ENCODE results near the gene GBX2. TPM values are rescaled to one million over a fixed set of nuclear protein-coding genes. Genes with fewer than 3 reads are reported as not detected.

Gene GBX2
- total RNA-seq, 1 donor from 2014 or later: not detected

- TF ChIP-seq CTCF (IDR thresholded peaks at IDR 0.05; ENCODE audit: borderline replicate concordance): peak; percentile 77
Observed at GRCh38 chr2:236177967-236178889, 10.0 kb upstream of the GBX2 start.

GRCh38 chr2:236177604-236177966 is 9.4 kb upstream of the GBX2 start:
- peaks cover 38% of the 10 kb centered on the region for H3K4me1 ChIP-seq
- H3K27ac ChIP-seq (replicated peaks): no peak overlapping the region
- DNase-seq: peak; percentile 39
- H3K4me3 ChIP-seq: peak overlapping the region; percentile 57
- intact Hi-C loops (cut with micrococcal nuclease): no loop called here
- H3K9me3 ChIP-seq (replicated peaks): no peaks in the 10 kb centered on the region
- no peaks in the 10 kb centered on the region for H3K36me3 ChIP-seq
- H3K27me3 ChIP-seq (ENCODE audit: low read depth): peaks cover 99% of the 10 kb centered on the region
- TF ChIP-seq CTCF (IDR thresholded peaks at IDR 0.05; ENCODE audit: borderline replicate concordance): no peak

More at GRCh38 chr2:236177967-236178889, 10.0 kb upstream of the GBX2 start:
- Histone ChIP-seq H3K9me3 (replicated peaks) (no peaks in the 10 kb centered on the region), H3K36me3 (no peaks in the 10 kb centered on the region), H3K4me3 (peak overlapping the region; percentile 57), H3K27ac (replicated peaks) (no peak overlapping the region), H3K27me3 (ENCODE audit: low read depth) (peaks cover 93% of the 10 kb centered on the region), H3K4me1 (peaks cover 31% of the 10 kb centered on the region)
- intact Hi-C loops (cut with micrococcal nuclease): no loop called here
- peak; percentile 58 for DNase-seq

GRCh38 chr2:236176951-236177350 is 8.8 kb upstream of the GBX2 start:
- peaks cover 100% of the 10 kb centered on the region for H3K27me3 ChIP-seq (ENCODE audit: low read depth)

GRCh38 chr2:236176417-236176816 is 8.2 kb upstream of the GBX2 start:
- DNase-seq: no peak
- no peak overlapping the region for H3K27ac ChIP-seq (replicated peaks)
- intact Hi-C loops (cut with micrococcal nuclease): no loop called here
- H3K4me1 ChIP-seq: peaks cover 50% of the 10 kb centered on the region
- peaks cover 100% of the 10 kb centered on the region for H3K27me3 ChIP-seq (ENCODE audit: low read depth)
- peak; percentile 51 for TF ChIP-seq CTCF (IDR thresholded peaks at IDR 0.05; ENCODE audit: borderline replicate concordance)
- H3K9me3 ChIP-seq (replicated peaks): no peaks in the 10 kb centered on the region
- H3K36me3 ChIP-seq: no peaks in the 10 kb centered on the region
- no peak overlapping the region for H3K4me3 ChIP-seq

More at GRCh38 chr2:236176951-236177350, 8.8 kb upstream of the GBX2 start:
- intact Hi-C loops (cut with micrococcal nuclease): no loop called here
- DNase-seq: no peak
- Histone ChIP-seq H3K9me3 (replicated peaks) (no peaks in the 10 kb centered on the region), H3K4me1 (peaks cover 44% of the 10 kb centered on the region), H3K27ac (replicated peaks) (no peak overlapping the region), H3K4me3 (no peak overlapping the region), H3K36me3 (no peaks in the 10 kb centered on the region)
- no peak for TF ChIP-seq CTCF (IDR thresholded peaks at IDR 0.05; ENCODE audit: borderline replicate concordance)

GRCh38 chr2:236175548-236176150 is 7.5 kb upstream of the GBX2 start:
- TF ChIP-seq CTCF (IDR thresholded peaks at IDR 0.05; ENCODE audit: borderline replicate concordance): no peak
- H3K36me3 ChIP-seq: no peaks in the 10 kb centered on the region
- H3K27ac ChIP-seq (replicated peaks): no peak overlapping the region
- peaks cover 53% of the 10 kb centered on the region for H3K4me1 ChIP-seq
- intact Hi-C loops (cut with micrococcal nuclease): no loop called here
- no peaks in the 10 kb centered on the region for H3K9me3 ChIP-seq (replicated peaks)
- H3K27me3 ChIP-seq (ENCODE audit: low read depth): peaks cover 100% of the 10 kb centered on the region
- H3K4me3 ChIP-seq: no peak overlapping the region
- DNase-seq: no peak

All from left ventricle myocardium inferior (tissue), 1 donor.